Hematopoietic multipotent progenitor cell treated with erythropoietin and hydrocortisone succinate and interleukin-3 and kit ligand, for 17 days (in vitro differentiated cells): ENCODE measurements around the gene CASP7.

Experiments used
- DNase-seq: peaks from one replicate; pipeline ENCODE4 v3.0.0-alpha.2; 2015; ENCODE audit warnings: low spot score

The CASP7 gene

DNA sequence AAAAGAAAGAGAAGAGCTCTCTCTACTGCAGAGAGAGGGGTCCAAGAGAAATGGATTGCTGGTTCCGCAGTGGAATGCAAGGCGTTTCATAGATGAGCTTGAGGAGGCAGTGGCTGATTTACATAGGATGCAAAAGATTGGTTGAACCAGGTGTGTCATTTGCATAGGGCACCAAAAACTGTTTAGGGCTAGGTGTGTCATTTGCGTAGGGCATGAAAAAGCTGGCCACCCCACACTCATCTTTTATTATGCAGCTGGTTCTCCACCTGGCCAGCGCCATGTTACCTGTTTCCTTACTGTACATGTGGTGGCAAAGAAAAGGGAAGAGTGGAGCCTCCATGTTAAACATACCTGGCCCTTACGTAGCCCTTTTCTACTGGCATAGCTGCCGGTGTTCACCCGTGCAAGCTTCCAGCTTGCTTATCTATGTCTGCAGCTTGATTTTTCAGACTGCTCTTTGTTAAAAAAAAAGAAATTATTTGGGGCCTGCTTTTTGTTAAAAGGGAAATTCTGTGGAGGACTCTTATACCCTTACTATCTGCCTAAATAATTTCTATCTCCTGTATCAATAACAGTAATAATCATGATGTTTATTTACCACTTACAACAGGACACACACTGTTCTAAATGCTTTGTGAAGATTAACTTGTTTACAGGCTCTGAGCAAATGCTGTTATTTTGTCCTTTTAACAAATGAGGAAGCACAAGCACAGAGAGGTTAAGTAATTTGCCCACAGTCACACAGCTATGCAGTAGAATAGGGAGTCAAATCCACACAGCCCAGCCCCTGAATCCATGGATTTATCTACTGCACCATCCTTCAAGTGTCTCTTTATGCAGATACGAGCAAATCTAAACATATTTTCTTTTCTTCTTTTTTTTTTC lies 33.3 kb downstream of the CASP7 start:
- no peak for DNase-seq

DNA sequence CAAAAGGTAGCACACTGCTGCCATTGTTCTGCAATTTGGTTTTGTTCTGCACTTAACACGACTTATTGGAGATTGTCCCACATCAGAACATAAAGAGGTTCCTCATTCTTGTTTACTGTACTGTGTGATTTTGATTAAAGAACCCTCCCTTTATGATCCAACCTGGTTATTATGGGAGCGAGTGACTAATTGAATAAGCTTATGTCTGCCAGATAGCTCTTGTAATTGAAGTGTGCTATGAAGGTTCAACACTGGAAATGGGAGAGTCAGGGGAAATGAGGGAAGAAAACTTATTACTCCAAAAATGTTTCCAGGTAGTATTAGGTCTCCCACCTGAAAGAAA lies 33.9 kb downstream of the CASP7 start:
- no peak for DNase-seq

DNA sequence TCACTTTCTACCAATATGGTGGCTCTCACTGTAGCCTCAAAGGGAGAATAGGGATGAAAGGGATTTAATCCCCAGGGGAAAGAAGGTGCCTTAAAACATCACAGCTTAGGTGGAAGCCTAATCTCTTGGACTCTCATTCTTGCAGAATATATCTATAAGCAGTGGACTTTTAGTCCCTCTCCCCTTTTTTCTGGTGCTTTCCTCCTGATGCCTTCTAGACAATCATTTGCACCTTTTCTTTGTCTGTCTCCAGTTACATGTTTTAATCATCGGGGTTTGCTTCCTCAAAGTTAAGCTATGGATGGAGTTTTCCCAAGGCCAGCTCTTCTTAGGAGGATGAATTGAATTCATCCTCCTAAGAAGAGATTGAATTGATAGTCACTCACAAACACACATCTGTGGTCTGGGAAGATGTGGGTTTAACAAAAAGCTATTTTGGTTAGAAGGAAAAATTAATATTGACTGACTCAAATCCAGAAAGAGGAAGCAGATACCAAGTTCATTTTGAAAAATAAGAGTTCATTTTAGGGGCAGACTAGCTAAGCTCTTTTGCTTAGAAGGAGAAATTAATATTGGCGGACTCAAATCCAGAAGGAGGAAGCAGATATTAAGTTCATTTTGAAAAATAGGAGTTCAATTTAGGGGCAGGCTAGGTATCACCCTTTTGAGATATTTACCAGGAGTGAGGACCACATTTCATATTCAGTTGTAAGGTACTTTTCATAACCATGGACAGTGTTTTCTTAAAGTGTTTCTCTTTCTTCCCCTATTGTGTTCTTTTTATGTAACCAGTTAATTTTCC lies 36.6 kb downstream of the CASP7 start:
- no peak for DNase-seq

DNA sequence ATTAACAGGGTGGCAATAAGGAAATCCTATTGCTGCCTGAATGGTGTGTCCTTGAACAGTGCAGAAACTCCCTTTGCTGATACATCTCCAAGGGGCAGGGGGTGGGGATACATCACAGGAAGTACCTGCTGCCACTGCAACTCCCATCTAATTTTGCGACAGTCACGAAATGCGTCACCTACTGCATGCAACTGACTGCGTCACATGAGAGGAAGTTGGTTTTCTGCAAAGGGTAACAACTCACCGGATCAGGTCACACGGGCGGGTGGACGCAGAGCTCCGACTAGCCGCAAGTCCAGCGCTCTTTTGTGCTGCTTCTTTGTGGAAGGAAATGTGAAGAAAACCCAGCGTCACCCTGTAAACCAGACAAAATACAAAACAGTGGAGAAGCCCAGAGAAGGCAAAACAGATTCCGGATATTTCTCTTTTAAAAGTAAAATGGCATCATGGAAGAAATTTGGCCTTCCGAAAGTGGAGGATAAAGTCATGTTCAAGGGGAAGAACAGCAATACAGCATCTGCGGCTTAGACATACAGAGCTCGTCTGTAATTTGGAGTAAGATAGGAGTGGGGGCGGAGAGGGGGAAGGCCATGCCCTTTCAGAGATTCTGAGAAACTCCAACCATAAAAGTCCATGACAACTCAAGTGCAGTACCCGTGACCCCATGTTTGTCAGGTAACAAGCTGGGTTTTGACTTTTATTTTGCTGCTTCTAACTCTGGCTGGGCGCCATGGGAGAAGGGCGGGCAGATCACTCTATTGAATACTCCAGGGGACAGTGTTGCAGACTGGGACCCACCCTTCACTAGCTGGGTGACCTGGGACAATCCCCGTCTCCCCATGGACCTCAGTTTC lies 39.5 kb downstream of the CASP7 start:
- no peak for DNase-seq

DNA sequence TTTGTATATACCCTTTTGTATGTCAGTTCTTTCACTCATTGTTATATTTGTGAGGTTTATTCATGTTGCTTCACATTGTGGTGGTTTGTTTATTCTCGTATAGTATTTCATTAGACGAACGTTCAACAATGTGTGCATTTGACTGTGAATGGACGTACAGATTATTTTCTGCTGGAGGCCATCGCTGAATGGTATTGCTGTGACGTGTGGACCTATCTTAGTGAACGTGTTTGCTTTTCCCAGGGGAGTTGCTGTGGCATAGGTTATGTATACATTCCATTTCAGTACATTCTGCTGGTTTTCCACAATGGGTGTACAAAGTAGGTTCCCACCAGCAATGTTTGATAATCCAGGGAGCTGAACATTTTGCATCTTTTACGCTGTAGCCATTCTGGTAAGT lies 40.7 kb downstream of the CASP7 start:
- DNase-seq: no peak

DNA sequence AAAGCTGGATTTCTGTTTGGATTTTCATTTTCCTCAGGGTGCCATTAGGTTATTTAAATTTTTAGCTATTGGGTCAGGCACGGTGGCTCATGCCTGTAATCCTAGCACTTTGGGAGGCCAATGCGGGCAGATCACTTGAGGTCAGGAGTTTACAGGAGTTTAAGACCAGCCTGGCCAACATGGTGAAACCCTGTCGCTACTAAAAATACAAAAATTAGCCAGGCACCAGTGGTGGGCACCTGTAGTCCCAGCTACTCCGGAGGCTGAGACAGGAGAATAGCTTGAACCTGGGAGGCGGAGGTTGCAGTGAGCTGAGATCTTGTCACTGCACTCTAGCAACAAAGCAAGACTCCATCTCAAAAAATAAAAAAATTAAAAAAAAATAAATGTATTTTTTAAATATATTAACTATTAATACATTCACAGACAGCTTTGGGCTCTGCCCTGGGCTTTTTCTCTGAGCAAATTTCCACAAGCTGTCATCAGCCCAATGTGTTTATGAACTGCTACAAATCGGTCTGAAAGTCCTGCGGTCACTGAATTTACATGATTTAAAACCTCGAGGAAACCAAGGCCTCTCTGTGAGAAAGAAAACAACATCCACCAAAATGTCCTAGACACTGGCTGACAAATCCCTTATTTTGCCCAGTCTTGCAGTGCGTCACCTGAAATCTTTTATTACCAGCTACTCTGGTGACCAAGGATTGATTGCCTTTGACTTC lies 52.6 kb downstream of the CASP7 start:
- no peak for DNase-seq

DNA sequence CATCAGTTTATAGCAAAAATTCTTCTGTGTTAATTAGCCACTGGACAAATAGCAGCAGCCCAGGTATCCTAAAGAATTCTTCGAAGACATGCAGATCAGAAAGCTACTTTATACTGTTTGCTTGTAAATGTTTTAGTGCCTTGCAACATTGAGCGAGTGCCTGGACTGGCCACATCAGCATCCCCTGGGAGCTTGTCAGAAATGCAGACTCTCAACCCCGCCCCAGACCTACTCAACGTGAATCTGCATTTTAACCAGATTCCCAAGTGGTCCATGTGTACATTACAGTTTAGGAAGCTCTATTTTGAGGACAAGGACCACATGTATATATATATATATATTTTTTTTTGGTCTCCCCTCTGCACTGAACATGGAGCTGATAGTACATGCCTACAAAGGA lies 53.3 kb downstream of the CASP7 start:
- no peak for DNase-seq

DNA sequence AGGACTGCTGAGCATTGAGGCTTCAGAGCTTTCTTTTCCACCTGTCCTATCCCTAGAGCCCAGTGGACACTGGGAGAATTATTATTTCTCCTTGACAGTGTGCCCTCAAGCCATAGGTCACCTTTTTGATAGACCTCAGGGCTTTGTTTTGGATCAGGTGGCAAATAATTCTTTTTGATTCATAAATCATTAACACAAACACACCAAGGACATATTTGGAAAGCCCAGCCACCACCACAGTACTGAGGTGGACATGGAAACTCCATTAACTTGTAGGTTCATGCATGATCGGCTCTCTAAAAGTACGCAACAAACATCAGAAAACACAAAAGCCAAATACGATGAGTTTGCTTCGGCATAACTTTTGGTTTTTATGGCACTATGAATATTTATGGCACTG lies 53.9 kb downstream of the CASP7 start:
- DNase-seq: no peak

DNA sequence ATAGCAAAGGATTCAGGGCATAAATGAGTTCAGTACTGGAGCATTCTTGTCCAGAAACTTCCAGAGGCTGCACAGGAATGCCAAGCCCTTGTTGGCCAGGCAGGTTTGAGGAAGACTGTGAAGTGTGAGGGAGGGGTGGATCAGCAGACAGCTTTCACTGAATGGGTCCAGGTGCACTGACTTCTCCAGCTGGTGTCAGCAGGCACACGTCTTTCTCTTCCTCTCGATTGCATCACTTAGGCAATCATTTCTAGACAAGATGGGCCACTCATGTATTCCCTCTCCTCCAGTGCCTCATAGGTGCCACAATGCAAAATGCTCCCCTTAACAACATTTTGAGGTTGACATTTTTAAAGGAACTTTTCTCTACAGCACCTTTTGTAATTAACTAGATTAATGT lies 56.2 kb downstream of the CASP7 start:
- DNase-seq: no peak

DNA sequence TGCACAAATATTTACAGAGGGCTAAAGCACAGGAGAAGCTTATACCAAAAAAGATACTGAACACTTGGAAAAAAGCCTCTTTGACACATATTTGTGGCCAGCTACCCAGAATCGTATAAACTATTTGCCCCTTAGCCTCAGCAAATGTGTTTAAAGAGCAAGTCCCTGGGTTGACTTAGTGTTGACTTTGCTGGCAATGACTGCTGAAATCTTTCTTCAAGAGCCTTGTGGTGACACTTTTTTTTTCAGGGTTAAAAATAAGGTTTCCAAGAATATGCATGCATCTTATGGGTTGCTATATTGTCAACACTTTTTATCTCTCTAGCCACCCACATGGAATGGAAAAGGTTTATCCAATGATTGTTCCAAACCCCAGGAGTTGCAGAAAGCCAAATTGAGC lies 56.9 kb downstream of the CASP7 start:
- DNase-seq: no peak

DNA sequence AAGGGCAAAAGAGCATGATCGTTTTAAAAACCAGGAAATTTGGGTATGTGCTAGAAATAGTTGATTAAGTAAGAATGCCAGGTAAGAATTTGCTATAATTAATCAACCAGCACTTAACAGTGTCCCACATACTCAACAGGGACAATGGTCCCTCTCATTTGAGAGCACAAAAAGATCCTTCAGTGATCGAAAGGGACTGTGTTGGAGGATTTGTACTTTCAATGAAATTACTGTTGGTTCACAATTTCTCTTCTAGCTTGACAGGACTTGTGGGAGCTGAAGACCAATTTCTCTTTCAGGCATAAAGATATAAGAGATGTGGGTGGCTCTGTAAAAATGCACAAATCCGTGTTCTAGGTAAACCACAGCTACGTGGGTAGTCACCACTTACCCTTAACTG lies 59.3 kb downstream of the CASP7 start:
- DNase-seq: no peak

DNA sequence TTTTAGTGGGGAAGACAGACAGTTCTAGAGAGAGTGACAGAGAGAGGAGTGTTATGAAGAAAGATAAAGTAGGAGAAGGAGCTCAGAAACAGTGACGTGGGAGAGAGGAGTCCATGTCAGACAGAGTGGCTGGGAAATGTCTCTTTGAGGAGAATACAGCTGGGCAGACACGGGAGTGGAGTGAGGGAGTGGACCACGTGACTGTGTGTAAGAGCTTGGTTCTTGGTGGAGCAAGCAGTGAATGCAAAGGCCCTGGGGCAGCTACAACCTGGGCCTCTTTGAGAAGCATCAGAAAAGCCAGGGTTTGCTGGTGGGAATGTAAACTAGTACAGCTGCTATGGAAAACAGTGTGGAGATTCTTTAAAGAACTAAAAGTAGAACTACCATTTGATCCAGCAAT lies 59.9 kb downstream of the CASP7 start:
- no peak for DNase-seq

DNA sequence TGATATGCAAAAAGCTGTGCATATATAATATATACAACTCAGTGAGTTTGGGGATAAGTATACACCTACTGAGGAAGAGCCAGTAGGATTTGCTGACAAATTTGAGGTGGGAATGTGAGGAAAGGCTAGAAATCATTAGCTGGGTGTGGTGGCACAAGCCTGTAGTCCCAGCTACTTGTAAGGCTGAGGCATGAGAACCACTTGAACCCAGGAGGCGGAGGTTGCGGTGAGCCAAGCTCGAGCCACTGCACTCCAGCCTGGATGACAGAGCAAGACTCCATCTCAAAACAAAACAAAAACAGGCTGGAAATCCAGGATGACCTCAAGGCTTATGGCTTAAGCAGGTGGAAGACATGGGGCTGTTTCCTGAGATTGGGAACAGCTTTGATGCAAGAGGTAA lies 61.1 kb downstream of the CASP7 start:
- no peak for DNase-seq

DNA sequence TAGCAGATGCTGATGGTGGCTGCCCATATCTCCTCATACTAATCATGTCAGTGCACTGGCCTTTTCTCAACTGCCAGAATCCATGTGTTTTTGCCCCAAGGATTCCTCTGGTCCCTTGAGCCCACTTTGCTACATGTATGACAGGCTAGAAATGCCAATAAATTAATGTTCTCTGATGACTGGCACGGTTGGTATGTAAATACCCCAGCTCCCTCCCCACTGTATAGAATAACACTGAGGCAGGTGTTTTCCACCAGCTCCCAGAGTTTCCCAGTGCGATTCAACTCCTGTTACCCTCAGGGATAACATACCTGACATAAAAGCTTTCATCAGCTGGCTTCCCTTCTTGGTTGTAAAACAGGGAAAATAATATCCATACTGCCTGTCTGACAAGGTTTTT lies 62.8 kb downstream of the CASP7 start:
- DNase-seq: no peak

DNA sequence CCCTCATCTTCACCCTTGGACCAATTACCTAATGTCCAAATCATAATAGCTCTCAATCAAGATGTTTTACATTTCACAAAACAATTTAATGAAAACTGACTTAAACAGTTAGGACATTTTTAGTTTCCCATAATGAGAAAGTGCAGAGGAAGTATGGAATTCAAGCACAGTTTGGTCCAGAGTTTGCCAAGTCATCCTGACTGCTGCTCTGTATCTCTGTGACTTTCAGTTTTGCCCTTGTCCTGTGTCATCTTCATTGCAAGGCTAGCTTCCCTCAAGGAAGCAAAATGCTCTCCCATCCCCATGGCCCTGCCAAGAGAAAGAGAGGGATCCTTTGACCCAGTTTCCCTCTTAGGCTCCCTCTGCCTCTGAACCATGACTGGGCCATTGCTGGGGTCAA lies 63.9 kb downstream of the CASP7 start:
- DNase-seq: no peak

DNA sequence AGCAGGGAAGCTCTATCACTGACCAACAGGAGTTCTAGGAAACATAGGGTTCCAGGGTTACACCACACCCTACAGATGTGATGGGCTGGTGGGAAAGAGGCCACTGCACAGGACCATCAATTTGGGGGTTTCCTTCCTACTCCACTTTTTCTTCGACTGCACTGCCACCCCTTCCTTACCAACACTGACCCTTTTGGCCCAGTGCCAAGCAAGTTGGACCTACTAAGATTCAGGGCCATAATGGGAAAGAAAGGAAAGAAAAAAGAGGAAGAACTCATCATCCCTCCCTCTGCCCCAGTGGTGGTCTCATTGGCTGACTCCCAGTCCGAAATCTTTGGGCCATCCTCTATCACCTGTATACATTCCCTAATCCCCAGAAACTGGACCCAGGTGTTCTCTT lies 65.7 kb downstream of the CASP7 start:
- no peak for DNase-seq

DNA sequence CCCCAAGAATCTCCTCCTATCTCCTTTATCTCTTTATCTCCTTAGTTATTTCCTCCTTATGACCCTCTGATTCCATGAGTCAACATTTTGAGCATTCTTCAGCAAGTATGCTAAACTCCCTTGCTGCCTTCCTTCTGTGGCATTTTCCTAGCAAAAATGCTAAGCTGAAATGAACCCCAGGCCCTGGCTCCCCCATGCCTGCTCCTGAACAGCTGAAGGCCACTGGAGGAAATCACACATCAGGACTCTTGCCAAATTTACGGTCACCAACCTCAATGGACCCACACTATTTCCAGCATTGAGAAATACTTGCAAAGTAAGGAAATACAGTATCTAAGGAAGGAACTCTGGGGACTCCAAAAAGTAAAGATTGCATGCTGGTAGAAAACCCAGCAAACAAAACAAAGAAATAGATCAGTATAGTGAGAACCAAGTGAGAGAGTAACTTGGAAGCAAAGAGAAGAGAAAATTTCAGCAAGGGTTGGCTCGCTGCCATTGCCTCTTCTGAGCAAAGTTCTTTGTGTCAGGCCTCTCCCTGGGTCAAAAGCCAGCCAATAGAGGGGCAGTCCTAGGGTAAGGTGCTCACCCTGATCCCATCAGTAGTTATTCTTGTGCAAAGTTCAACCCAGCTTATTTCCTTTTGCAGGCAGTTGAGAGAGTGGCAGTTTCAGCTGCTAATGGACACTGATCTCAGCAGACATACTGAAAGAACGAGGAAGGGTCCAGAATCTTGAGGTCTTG lies 66.7 kb downstream of the CASP7 start:
- DNase-seq: no peak

DNA sequence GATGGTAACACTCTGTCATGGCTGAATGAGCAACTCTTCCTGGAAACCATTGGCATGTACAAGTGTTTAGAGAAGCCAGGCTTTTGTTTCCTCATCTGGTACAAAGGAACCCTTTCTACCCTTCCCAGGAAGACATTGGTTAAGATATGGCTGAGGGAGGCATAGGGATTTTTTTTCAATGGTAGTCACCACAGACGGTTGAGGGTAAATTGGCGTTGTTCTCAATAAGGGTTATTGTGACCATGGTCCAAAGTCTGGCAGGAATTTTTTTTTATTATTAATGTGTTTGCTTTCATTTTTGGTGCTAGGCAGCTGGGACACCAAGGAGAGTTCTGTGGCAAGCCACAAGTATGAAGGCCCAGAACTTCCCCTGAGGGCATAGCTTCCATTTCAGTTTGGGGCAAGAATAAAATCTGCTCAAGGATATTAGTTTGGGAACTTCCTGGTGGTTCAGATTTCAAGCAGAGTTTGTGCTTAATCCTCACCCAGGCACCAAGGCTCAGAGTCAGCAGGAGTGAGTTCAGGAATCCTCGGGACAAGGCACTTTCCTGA lies 71.5 kb downstream of the CASP7 start, which contains the start of gene PLEKHS1:
TSS of gene PLEKHS1 (plus strand) at position 502 of the 552 bp plus-strand sequence. CDS start 3,596 bp downstream, outside the sequence.
- no peak for DNase-seq

DNA sequence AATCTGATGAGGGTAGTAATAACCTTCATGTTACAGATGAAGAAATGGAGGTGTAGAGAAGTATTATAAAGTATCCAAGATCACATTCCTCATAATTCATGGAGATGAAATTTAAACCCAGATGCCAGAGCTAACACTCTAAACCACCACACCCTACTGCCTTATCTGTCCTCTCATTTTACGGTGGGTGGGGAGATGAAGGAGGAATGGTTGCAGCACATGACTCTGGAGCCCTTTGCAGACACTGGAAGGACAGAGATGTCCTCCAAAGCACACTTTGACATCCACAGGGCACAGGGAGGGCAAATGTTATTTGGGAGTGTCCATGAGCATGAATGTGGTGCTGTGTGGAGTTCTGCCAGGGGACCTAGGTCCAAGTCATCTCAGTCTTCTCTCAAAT lies 72.8 kb downstream of the CASP7 start:
- DNase-seq: no peak

DNA sequence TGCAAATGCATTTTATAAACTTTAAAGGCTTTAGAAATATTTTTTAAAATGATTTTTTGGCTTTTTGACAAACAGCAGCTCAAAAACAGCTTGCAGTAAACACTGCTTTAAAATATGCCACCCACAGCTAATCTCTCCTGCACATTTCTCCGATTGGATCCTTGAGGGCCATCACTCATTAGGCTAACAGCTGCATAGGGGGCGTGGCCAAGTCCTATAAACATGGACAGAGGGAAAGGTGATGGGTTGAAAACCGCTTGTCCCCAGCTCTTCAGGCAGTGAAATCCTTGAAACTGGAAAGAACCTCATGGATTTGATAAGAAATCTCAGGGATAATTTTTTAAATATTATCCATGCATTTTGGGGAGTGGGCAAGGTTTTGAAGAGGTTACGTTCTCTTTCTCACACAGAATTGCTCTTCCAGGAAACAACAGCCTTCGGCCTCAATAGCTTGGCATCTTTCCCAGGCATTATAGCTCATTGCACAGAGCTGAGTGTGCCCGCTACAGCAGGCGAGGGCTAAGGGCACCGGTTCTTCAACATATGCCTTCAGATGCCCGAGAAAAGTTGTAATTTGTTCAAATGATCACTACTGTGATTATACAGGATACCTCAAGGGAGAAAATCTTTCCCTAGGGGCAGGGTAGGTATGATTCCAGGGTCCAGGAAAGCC lies 73.4 kb downstream of the CASP7 start:
- DNase-seq: no peak
